Measurements from ENCODE around the gene VENTX.
A peak's percentile ranks its signal among the peaks of the same experiment; 100 is the strongest.
"Not testable (repeated sequence)": the region's sequence is repeated elsewhere in the genome, so short reads cannot be mapped to it uniquely, and the experiment has no call there.

VENTX gene

GRCh38 chr10:133264461-133264860 is 26.8 kb downstream of the VENTX start:
- no peaks in the 10 kb centered on the region for H3K9me3 Mint-ChIP-seq
- H3K36me3 Mint-ChIP-seq (ENCODE audit: insufficient read depth) = peaks cover 53% of the 10 kb centered on the region
- H3K27ac Mint-ChIP-seq = peak overlapping the region; percentile 55 to 62
- DNase-seq = peak in 1 of 3 experiments; percentile 33
- ATAC-seq (replicated peaks) = peak; percentile 30
- no peaks in the 10 kb centered on the region for H3K27me3 Mint-ChIP-seq
- peak overlapping the region; percentile 74 to 75 for H3K4me3 Mint-ChIP-seq
- peaks cover 43 to 51% of the 10 kb centered on the region in 2 donors for H3K4me1 Mint-ChIP-seq (ENCODE audit: low read depth in 2 of 2)

GRCh38 chr10:133265052-133265451 is 27.4 kb downstream of the VENTX start:
- not testable (repeated sequence) for DNase-seq; ATAC-seq (replicated peaks); H3K27me3 Mint-ChIP-seq; H3K9me3 Mint-ChIP-seq
- Mint-ChIP-seq H3K4me1 (ENCODE audit: low read depth in 2 of 2) (peaks cover 38 to 45% of the 10 kb centered on the region in 2 donors), H3K36me3 (ENCODE audit: insufficient read depth) (peaks cover 56% of the 10 kb centered on the region), H3K27ac (peak overlapping the region in 1 of 2 donors; percentile 75), H3K4me3 (peak overlapping the region; percentile 62 to 64)

- Mint-ChIP-seq H3K4me3 (no peak overlapping the region), H3K27me3 (no peaks in the 10 kb centered on the region), H3K4me1 (ENCODE audit: low read depth in 2 of 2) (peaks cover 26 to 33% of the 10 kb centered on the region in 2 donors), H3K9me3 (no peaks in the 10 kb centered on the region), H3K27ac (peak overlapping the region; percentile 35 to 75), H3K36me3 (ENCODE audit: insufficient read depth) (peaks cover 55% of the 10 kb centered on the region)
- ATAC-seq (replicated peaks) = no peak
- no peak for DNase-seq
These were observed 28.6 kb downstream of the VENTX start for GRCh38 chr10:133266056-133266795.

- ATAC-seq (replicated peaks) (no peak), DNase-seq (no peak)
- Mint-ChIP-seq H3K4me3 (no peak overlapping the region), H3K27me3 (no peaks in the 10 kb centered on the region), H3K9me3 (no peaks in the 10 kb centered on the region), H3K4me1 (ENCODE audit: low read depth in 2 of 2) (peaks cover 26 to 30% of the 10 kb centered on the region in 2 donors), H3K36me3 (ENCODE audit: insufficient read depth) (peaks cover 61% of the 10 kb centered on the region), H3K27ac (peak overlapping the region in 1 of 2 donors; percentile 35)
These were observed 29.6 kb downstream of the VENTX start for GRCh38 chr10:133267293-133267692.

- no peak for ATAC-seq (replicated peaks)
These were observed 30.2 kb downstream of the VENTX start for GRCh38 chr10:133267829-133268228.

GRCh38 chr10:133268532-133268931 is 30.9 kb downstream of the VENTX start:
- H3K4me3 Mint-ChIP-seq = no peak overlapping the region
- H3K27ac Mint-ChIP-seq = peak overlapping the region in 1 of 2 donors; percentile 59
- no peaks in the 10 kb centered on the region for H3K27me3 Mint-ChIP-seq
- ATAC-seq (replicated peaks) (no peak), DNase-seq (no peak)
- peaks cover 59% of the 10 kb centered on the region for H3K36me3 Mint-ChIP-seq (ENCODE audit: insufficient read depth)
- no peaks in the 10 kb centered on the region for H3K9me3 Mint-ChIP-seq
- H3K4me1 Mint-ChIP-seq (ENCODE audit: low read depth in 2 of 2) = peaks cover 21 to 24% of the 10 kb centered on the region in 2 donors

More at GRCh38 chr10:133267829-133268228, 30.2 kb downstream of the VENTX start:
- Mint-ChIP-seq H3K4me1 (ENCODE audit: low read depth in 2 of 2) (peaks cover 24 to 27% of the 10 kb centered on the region in 2 donors), H3K27me3 (no peaks in the 10 kb centered on the region), H3K27ac (peak overlapping the region in 1 of 2 donors; percentile 59), H3K9me3 (no peaks in the 10 kb centered on the region), H3K4me3 (no peak overlapping the region), H3K36me3 (ENCODE audit: insufficient read depth) (peaks cover 61% of the 10 kb centered on the region)
- DNase-seq = no peak

GRCh38 chr10:133269367-133269766 is 31.7 kb downstream of the VENTX start:
- Mint-ChIP-seq H3K36me3 (ENCODE audit: insufficient read depth) (peaks cover 51% of the 10 kb centered on the region), H3K4me3 (no peak overlapping the region), H3K9me3 (no peaks in the 10 kb centered on the region), H3K27me3 (no peaks in the 10 kb centered on the region), H3K4me1 (ENCODE audit: low read depth in 2 of 2) (peaks cover 12 to 16% of the 10 kb centered on the region in 2 donors), H3K27ac (no peak overlapping the region)
- DNase-seq (no peak), ATAC-seq (replicated peaks) (no peak)

- H3K4me3 Mint-ChIP-seq = no peak overlapping the region
- no peaks in the 10 kb centered on the region for H3K27me3 Mint-ChIP-seq
- no peak for DNase-seq
- peaks cover 51% of the 10 kb centered on the region for H3K36me3 Mint-ChIP-seq (ENCODE audit: insufficient read depth)
- no peaks in the 10 kb centered on the region for H3K9me3 Mint-ChIP-seq
- ATAC-seq (replicated peaks) = no peak
- H3K4me1 Mint-ChIP-seq (ENCODE audit: low read depth in 2 of 2) = peaks cover 7 to 13% of the 10 kb centered on the region in 2 donors
- peak overlapping the region in 1 of 2 donors; percentile 38 for H3K27ac Mint-ChIP-seq
These were observed 32.5 kb downstream of the VENTX start for GRCh38 chr10:133270204-133270603.

GRCh38 chr10:133270773-133271297 is 33.2 kb downstream of the VENTX start:
- no peak for DNase-seq
- H3K27me3 Mint-ChIP-seq = no peaks in the 10 kb centered on the region
- H3K36me3 Mint-ChIP-seq (ENCODE audit: insufficient read depth) = peaks cover 52% of the 10 kb centered on the region
- no peak overlapping the region for H3K27ac Mint-ChIP-seq
- no peak overlapping the region for H3K4me3 Mint-ChIP-seq
- H3K9me3 Mint-ChIP-seq = no peaks in the 10 kb centered on the region
- ATAC-seq (replicated peaks) = no peak
- H3K4me1 Mint-ChIP-seq (ENCODE audit: low read depth in 2 of 2) = peaks cover under 1 to 13% of the 10 kb centered on the region in 2 donors

- Mint-ChIP-seq H3K9me3 (no peaks in the 10 kb centered on the region), H3K4me3 (no peak overlapping the region), H3K27ac (no peak overlapping the region), H3K4me1 (ENCODE audit: low read depth in 2 of 2) (peaks cover 0 to 14% of the 10 kb centered on the region in 2 donors), H3K36me3 (ENCODE audit: insufficient read depth) (peaks cover 57% of the 10 kb centered on the region), H3K27me3 (no peaks in the 10 kb centered on the region)
- DNase-seq (no peak), ATAC-seq (replicated peaks) (no peak)
These were observed 34.1 kb downstream of the VENTX start for GRCh38 chr10:133271521-133272300.

- Mint-ChIP-seq H3K36me3 (ENCODE audit: insufficient read depth) (peaks cover 55% of the 10 kb centered on the region), H3K27me3 (no peaks in the 10 kb centered on the region), H3K4me3 (no peak overlapping the region), H3K4me1 (ENCODE audit: low read depth in 2 of 2) (peaks cover under 1 to 14% of the 10 kb centered on the region in 2 donors), H3K9me3 (no peaks in the 10 kb centered on the region), H3K27ac (peak overlapping the region in 1 of 2 donors; percentile 22)
- DNase-seq (no peak), ATAC-seq (replicated peaks) (no peak)
These were observed 34.8 kb downstream of the VENTX start for GRCh38 chr10:133272301-133272963.

- ATAC-seq (replicated peaks) (no peak), DNase-seq (no peak)
- Mint-ChIP-seq H3K27me3 (no peaks in the 10 kb centered on the region), H3K36me3 (ENCODE audit: insufficient read depth) (peaks cover 56% of the 10 kb centered on the region), H3K4me3 (no peak overlapping the region), H3K4me1 (ENCODE audit: low read depth in 2 of 2) (peaks cover 6 to 19% of the 10 kb centered on the region in 2 donors), H3K27ac (peak overlapping the region; percentile 22 to 51), H3K9me3 (no peaks in the 10 kb centered on the region)
These were observed 35.3 kb downstream of the VENTX start for GRCh38 chr10:133272964-133273420.
